Neural progenitor cell (in vitro differentiated cells): ENCODE results near the gene PRMT5. TPM values are rescaled to one million over a fixed set of nuclear protein-coding genes. Genes with fewer than 3 reads are reported as not detected.
A peak's percentile ranks its signal among the peaks of the same experiment; 100 is the strongest.

Experiments
- DNase-seq: peaks from one replicate; pipeline ENCODE4 v3.0.0-alpha.2; 2016; ENCODE audit warnings: low spot score
- H2AFZ ChIP-seq: fragments of 200-600 bp; sonication (generic); replicated peaks from 2 replicates; pipeline ENCODE4 v1.6.1; 2016; ENCODE audit warnings: antibody characterized with exemption
- H3F3A ChIP-seq: fragments of 200-600 bp; sonication (generic); 2 replicates; pipeline ENCODE4 v1.6.1; 2016; ENCODE audit warnings: antibody characterized with exemption, low read depth
- H3K27ac ChIP-seq: fragments of 200-600 bp; sonication (generic); 2 replicates; pipeline ENCODE4 v1.5.1; 2016; ENCODE audit warnings: mild to moderate bottlenecking
- H3K27me3 ChIP-seq: fragments of 200-600 bp; sonication (generic); 2 replicates; pipeline ENCODE4 v1.6.1; 2016; ENCODE audit warnings: mild to moderate bottlenecking, moderate library complexity
- H3K36me3 ChIP-seq: fragments of 200-600 bp; sonication (generic); 2 replicates; pipeline ENCODE4 v1.5.1; 2016
- H3K4me1 ChIP-seq: fragments of 200-600 bp; sonication (generic); 2 replicates; pipeline ENCODE4 v1.6.1; 2016; ENCODE audit warnings: mixed run types
- H3K4me2 ChIP-seq: fragments of 200-600 bp; sonication (generic); 2 replicates; pipeline ENCODE4 v1.6.1; 2016
- H3K4me3 ChIP-seq: fragments of 200-600 bp; sonication (generic); 2 replicates; pipeline ENCODE4 v1.5.1; 2016
- H3K79me2 ChIP-seq: fragments of 200-600 bp; sonication (generic); 2 replicates; pipeline ENCODE4 v1.6.1; 2016; ENCODE audit warnings: low read depth
- H3K9ac ChIP-seq: fragments of 200-600 bp; sonication (generic); 2 replicates; pipeline ENCODE4 v1.6.1; 2016
- H3K9me3 ChIP-seq: fragments of 200-600 bp; sonication (generic); 2 replicates; pipeline ENCODE4 v1.5.1; 2016; ENCODE audit warnings: low read depth
- H4K20me1 ChIP-seq: fragments of 200-600 bp; sonication (generic); 2 replicates; pipeline ENCODE4 v1.6.1; 2016; ENCODE audit warnings: low read depth
- H3K27ac Mint-ChIP-seq: 3 replicates; pipeline ENCODE4 v1.8.0; 2021; ENCODE audit warnings: mixed read lengths
- H3K27me3 Mint-ChIP-seq: 2 replicates; pipeline ENCODE4 v1.8.0; 2022; ENCODE audit warnings: low read depth, mild to moderate bottlenecking, inconsistent platforms, moderate library complexity, mixed read lengths; ENCODE audit not compliant: insufficient read depth
- H3K36me3 Mint-ChIP-seq: 3 replicates; pipeline ENCODE4 v1.8.0; 2021; ENCODE audit warnings: mixed read lengths
- H3K4me1 Mint-ChIP-seq: 3 replicates; pipeline ENCODE4 v1.8.0; 2021; ENCODE audit warnings: mixed read lengths
- H3K4me3 Mint-ChIP-seq: 3 replicates; pipeline ENCODE4 v1.8.0; 2021; ENCODE audit warnings: mild to moderate bottlenecking, moderate library complexity, mixed read lengths
- H3K9me3 Mint-ChIP-seq: 3 replicates; pipeline ENCODE4 v1.8.0; 2020; ENCODE audit warnings: mixed read lengths
- EZH2 ChIP-seq: fragments of 200-600 bp; sonication (generic); IDR thresholded peaks from 2 replicates; pipeline ENCODE4 v1.6.1; 2017; ENCODE audit warnings: antibody characterized with exemption, mild to moderate bottlenecking, moderate library complexity
- EZH2phosphoT487 ChIP-seq: fragments of 200-600 bp; sonication (generic); IDR thresholded peaks from 2 replicates; pipeline ENCODE4 v1.6.1; 2017; ENCODE audit warnings: antibody characterized with exemption
- total RNA-seq: library from RNA; depleted of rRNA; stranded (reverse); fragments of >200 nt; gene quantifications from 2 replicates; pipeline ENCODE4 v1.2.3, GENCODE V29; 2015; ENCODE audit warnings: low replicate concordance
- TF ChIP-seq, protein P1 (sequence below): fragments of 200-600 bp; sonication (generic); IDR thresholded peaks from 2 replicates; pipeline ENCODE4 v1.5.1; 2017; ENCODE audit warnings: antibody characterized with exemption, mild to moderate bottlenecking

Gene PRMT5
- total RNA-seq, 1 donor from 2014 or later, result 54.6 TPM

DNA sequence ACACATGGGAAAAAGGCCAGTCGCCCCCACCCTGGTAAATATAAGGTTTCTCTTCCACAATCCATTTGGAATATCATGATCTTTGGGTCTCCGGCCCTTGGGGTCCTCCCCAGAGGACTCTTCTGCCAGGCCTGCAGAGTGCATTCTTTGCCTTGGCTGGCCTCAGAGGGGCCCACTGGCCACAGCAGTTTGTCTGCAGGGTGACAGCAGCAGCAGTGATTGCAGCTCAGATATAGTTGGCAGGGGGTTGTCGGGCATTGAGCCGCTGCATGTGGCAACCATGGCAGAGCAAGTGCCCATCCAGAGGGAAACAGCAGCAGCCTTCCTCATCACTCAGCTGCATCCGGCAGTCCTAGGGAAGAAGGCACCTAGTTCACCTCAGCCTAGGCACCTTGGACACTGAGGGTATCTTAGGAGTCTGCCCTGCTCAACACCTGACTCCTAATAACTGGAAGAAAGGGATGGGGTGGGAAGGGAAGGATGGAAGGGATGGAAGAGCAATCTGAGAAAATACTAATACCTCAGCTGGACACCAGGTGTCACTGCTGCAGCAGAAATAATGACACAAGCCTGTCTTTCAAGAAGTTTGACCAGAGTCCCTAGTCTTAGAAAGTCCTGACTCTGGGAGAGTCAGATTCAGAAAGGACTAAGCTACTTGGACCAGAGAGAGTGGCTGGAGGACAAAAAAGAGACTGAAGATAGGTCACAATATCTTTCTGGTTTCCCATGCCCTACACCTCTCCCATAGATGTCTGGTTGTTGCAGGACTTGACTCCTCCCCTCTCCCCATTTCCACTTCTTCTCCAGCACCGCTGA is 44.2 kb upstream of the PRMT5 start:
- Histone ChIP-seq H3K27ac (no peak overlapping the region), H3K9ac (no peak overlapping the region), H4K20me1 (peaks cover 60% of the 10 kb centered on the region), H3K36me3 (peaks cover 20% of the 10 kb centered on the region), H3F3A (peaks cover 94% of the 10 kb centered on the region), H3K9me3 (no peaks in the 10 kb centered on the region), H3K79me2 (peaks cover 53% of the 10 kb centered on the region), H3K27me3 (no peaks in the 10 kb centered on the region), H2AFZ (no peak overlapping the region), H3K4me1 (peaks cover 33% of the 10 kb centered on the region), H3K4me3 (no peak overlapping the region), H3K4me2 (no peak overlapping the region)
- Mint-ChIP-seq H3K27ac (no peak overlapping the region), H3K4me1 (peaks cover 42% of the 10 kb centered on the region), H3K36me3 (peaks cover 49% of the 10 kb centered on the region), H3K4me3 (no peak overlapping the region), H3K27me3 (peaks cover 17% of the 10 kb centered on the region), H3K9me3 (no peaks in the 10 kb centered on the region)
- DNase-seq, result peak; percentile 69
- no peak for TF ChIP-seq EZH2
- TF ChIP-seq, protein P1, sequence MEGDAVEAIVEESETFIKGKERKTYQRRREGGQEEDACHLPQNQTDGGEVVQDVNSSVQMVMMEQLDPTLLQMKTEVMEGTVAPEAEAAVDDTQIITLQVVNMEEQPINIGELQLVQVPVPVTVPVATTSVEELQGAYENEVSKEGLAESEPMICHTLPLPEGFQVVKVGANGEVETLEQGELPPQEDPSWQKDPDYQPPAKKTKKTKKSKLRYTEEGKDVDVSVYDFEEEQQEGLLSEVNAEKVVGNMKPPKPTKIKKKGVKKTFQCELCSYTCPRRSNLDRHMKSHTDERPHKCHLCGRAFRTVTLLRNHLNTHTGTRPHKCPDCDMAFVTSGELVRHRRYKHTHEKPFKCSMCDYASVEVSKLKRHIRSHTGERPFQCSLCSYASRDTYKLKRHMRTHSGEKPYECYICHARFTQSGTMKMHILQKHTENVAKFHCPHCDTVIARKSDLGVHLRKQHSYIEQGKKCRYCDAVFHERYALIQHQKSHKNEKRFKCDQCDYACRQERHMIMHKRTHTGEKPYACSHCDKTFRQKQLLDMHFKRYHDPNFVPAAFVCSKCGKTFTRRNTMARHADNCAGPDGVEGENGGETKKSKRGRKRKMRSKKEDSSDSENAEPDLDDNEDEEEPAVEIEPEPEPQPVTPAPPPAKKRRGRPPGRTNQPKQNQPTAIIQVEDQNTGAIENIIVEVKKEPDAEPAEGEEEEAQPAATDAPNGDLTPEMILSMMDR, result peak; percentile 75

GRCh38 chr14:22972313-22972930 is 43.2 kb upstream of the PRMT5 start:
- no peak overlapping the region for H3K27ac ChIP-seq
- no peak overlapping the region for H3K4me3 Mint-ChIP-seq
- H3K36me3 Mint-ChIP-seq, result peaks cover 47% of the 10 kb centered on the region

DNA sequence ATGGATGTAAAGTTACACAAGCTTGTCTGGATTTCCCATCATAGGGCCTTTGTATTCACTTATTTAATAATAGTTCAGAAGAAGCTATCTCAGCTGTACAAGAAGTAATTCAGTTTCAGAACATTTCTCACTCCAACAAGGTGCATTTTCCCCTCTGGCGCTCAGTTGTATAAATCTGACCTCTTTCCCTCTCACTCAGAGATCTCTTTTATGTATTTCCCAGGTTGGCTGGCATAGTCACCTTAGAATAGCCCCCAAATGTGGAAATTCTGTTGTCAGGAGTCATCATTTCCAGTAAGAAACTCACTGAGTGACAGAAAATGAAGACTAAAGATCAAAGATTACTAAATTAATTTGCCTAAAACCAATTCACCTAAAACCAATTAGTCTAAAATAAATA is 42.0 kb upstream of the PRMT5 start:
- H3K4me3 Mint-ChIP-seq, result no peak overlapping the region
- no peak overlapping the region for H3K27ac Mint-ChIP-seq
- peaks cover 40% of the 10 kb centered on the region for H4K20me1 ChIP-seq
- no peak for DNase-seq
- no peak overlapping the region for H3K4me3 ChIP-seq
- no peak overlapping the region for H3K27ac ChIP-seq
- H3K27me3 ChIP-seq, result no peaks in the 10 kb centered on the region
- H3K79me2 ChIP-seq, result peaks cover 34% of the 10 kb centered on the region
- H3K27me3 Mint-ChIP-seq, result peaks cover 9% of the 10 kb centered on the region
- TF ChIP-seq, protein P1, result no peak
- TF ChIP-seq EZH2 (no peak), EZH2phosphoT487 (no peak)
- peaks cover 20% of the 10 kb centered on the region for H3K36me3 ChIP-seq
- no peak overlapping the region for H3K9ac ChIP-seq
- H3F3A ChIP-seq, result peaks cover 91% of the 10 kb centered on the region
- no peaks in the 10 kb centered on the region for H3K9me3 ChIP-seq
- peaks cover 14% of the 10 kb centered on the region for H3K4me1 ChIP-seq
- H3K4me1 Mint-ChIP-seq, result peaks cover 19% of the 10 kb centered on the region
- H3K9me3 Mint-ChIP-seq, result peaks cover 2% of the 10 kb centered on the region
- H2AFZ ChIP-seq, result no peak overlapping the region
- H3K36me3 Mint-ChIP-seq, result peaks cover 42% of the 10 kb centered on the region
- H3K4me2 ChIP-seq, result no peak overlapping the region

More at GRCh38 chr14:22972313-22972930, 43.2 kb upstream of the PRMT5 start:
- H3K4me2 ChIP-seq, result no peak overlapping the region
- peaks cover 46% of the 10 kb centered on the region for H3K79me2 ChIP-seq
- H2AFZ ChIP-seq, result no peak overlapping the region
- H3K4me3 ChIP-seq, result no peak overlapping the region
- Mint-ChIP-seq H3K27ac (no peak overlapping the region), H3K4me1 (peaks cover 32% of the 10 kb centered on the region), H3K9me3 (peaks cover 2% of the 10 kb centered on the region), H3K27me3 (peaks cover 15% of the 10 kb centered on the region)
- no peak overlapping the region for H3K9ac ChIP-seq
- peaks cover 20% of the 10 kb centered on the region for H3K36me3 ChIP-seq
- no peaks in the 10 kb centered on the region for H3K27me3 ChIP-seq
- no peak for TF ChIP-seq EZH2phosphoT487
- TF ChIP-seq EZH2, result no peak
- TF ChIP-seq, protein P1, result no peak
- peaks cover 53% of the 10 kb centered on the region for H4K20me1 ChIP-seq
- H3K9me3 ChIP-seq, result no peaks in the 10 kb centered on the region
- DNase-seq, result no peak
- H3F3A ChIP-seq, result peaks cover 92% of the 10 kb centered on the region
- peaks cover 27% of the 10 kb centered on the region for H3K4me1 ChIP-seq
